DMS 273 (cell line): ENCODE data around the gene UNC5A.

Experiments used
- DNase-seq: peaks from one replicate; lab custom pipeline; 2025; ENCODE audit not compliant: unreplicated experiment; lab: John Stamatoyannopoulos, UW

Gene UNC5A

GRCh38 chr5:176810081-176810597, at the start of gene UNC5A:
Gene UNC5A, plus strand, starts transcription at chr5:176810559. Its CDS starts 192 bp downstream, at chr5:176810751.
- DNase-seq: peak; percentile 88

- DNase-seq: no peak
Measured at GRCh38 chr5:176761755-176762154, 48.6 kb upstream of the UNC5A start.

GRCh38 chr5:176762489-176762888, 47.9 kb upstream of the UNC5A start:
- no peak for DNase-seq

- DNase-seq: no peak
Measured at GRCh38 chr5:176765687-176766086, 44.7 kb upstream of the UNC5A start.

GRCh38 chr5:176768174-176768970, 42.0 kb upstream of the UNC5A start:
- DNase-seq: no peak

- DNase-seq: no peak
Measured at GRCh38 chr5:176769911-176770310, 40.4 kb upstream of the UNC5A start.

GRCh38 chr5:176770431-176770830, 39.9 kb upstream of the UNC5A start:
- DNase-seq: no peak

- DNase-seq: no peak
Measured at GRCh38 chr5:176771102-176771845, 39.1 kb upstream of the UNC5A start.

GRCh38 chr5:176772271-176773210, 37.8 kb upstream of the UNC5A start:
- no peak for DNase-seq

- no peak for DNase-seq
Measured at GRCh38 chr5:176773408-176774035, 36.8 kb upstream of the UNC5A start.

- no peak for DNase-seq
Measured at GRCh38 chr5:176774216-176775171, 35.9 kb upstream of the UNC5A start.

GRCh38 chr5:176775409-176775808, 35.0 kb upstream of the UNC5A start:
- DNase-seq: no peak

GRCh38 chr5:176776141-176776865, 34.1 kb upstream of the UNC5A start:
- DNase-seq: no peak

GRCh38 chr5:176776916-176777315, 33.4 kb upstream of the UNC5A start:
- no peak for DNase-seq

- peak; percentile 40 for DNase-seq
Measured at GRCh38 chr5:176778921-176779465, 31.4 kb upstream of the UNC5A start.

GRCh38 chr5:176779537-176779936, 30.8 kb upstream of the UNC5A start:
- DNase-seq: no peak

- DNase-seq: peak; percentile 45
Measured at GRCh38 chr5:176780176-176781053, 29.9 kb upstream of the UNC5A start.

GRCh38 chr5:176781054-176781375, 29.3 kb upstream of the UNC5A start:
- no peak for DNase-seq
